ENCODE measurements around the gene GPS2. TPM values are rescaled to one million over a fixed set of nuclear protein-coding genes. Genes with fewer than 3 reads are reported as not detected.

Gene GPS2
- total and polyA plus RNA-seq, 2 of the 4 experiments (the other 2 are of a cell fraction): 36.2 to 50.9 TPM

GRCh38 chr17:7262935-7263800 lies 52.0 kb downstream of the GPS2 start:
- dilution Hi-C loops (cut with HindIII; ENCODE audit: low sequenced_read_pairs, unreplicated experiment) (no loop called here), intact Hi-C loops (cut with micrococcal nuclease) (no loop called here), in situ Hi-C loops (cut with MboI; ENCODE audit: low sequenced_read_pairs) (no loop called here)
- Histone ChIP-seq H2AK5ac (ENCODE audit: low read depth, low read length) (peak overlapping the region; percentile 81; the same call in 1 of the 2 replicates), H3K4me1 (ENCODE audit: control insufficient read depth, insufficient read depth, low read length) (peaks cover 11% of the 10 kb centered on the region), H3K36me3 (ENCODE audit: control insufficient read depth, insufficient read depth, low read length) (peaks cover 13% of the 10 kb centered on the region), H2BK15ac (ENCODE audit: low read depth, low read length) (peak overlapping the region; percentile 89; the same call in 2 of the 3 replicates), H3K4me2 (ENCODE audit: low read depth, low read length) (peak overlapping the region; percentile 28; the same call in 1 of the 2 replicates), H3K9me3 (ENCODE audit: control insufficient read depth, insufficient read depth, low read length) (no peaks in the 10 kb centered on the region), H3K14ac (replicated peaks; ENCODE audit: low read depth, low read length) (peak overlapping the region; percentile 96), H2AFZ (replicated peaks; ENCODE audit: low read length, poor library complexity) (peak overlapping the region; percentile 90), H3K4ac (ENCODE audit: low read depth, low read length) (peak overlapping the region; percentile 77), H2BK5ac (ENCODE audit: low read depth, low read length, poor library complexity, severe bottlenecking) (no peak overlapping the region), H3K27me3 (ENCODE audit: control insufficient read depth, insufficient read depth, low read length) (peaks cover 13% of the 10 kb centered on the region; the same call in 1 of the 2 replicates), H3K9me1 (ENCODE audit: insufficient read depth, low read length) (peaks cover 10% of the 10 kb centered on the region), H4K91ac (ENCODE audit: insufficient read depth, low read depth, low read length) (peak overlapping the region; percentile 79), H3K4me3 (ENCODE audit: insufficient read depth, low read depth, low read length) (no peak overlapping the region), H2BK20ac (ENCODE audit: low read depth, low read length) (peak overlapping the region; percentile 2), H4K8ac (ENCODE audit: low read depth in 2 of 2, low read length in 2 of 2) (peak overlapping the region; percentile 78 to 98; a peak in 3 of 4 replicates), H3K9ac (ENCODE audit: low read depth, low read length) (no peak overlapping the region), H2BK120ac (ENCODE audit: low read depth, low read length) (peak overlapping the region; percentile 88), H2AK9ac (replicated peaks; ENCODE audit: low read depth, low read length, poor library complexity) (peak overlapping the region; percentile 86), H4K5ac (ENCODE audit: low read depth, low read length) (peak overlapping the region; percentile 86), H3K56ac (ENCODE audit: extremely low read depth, insufficient read depth, low read length) (no peak overlapping the region; the same call in 1 of the 2 replicates), H3K27ac (ENCODE audit: insufficient read depth, low read length) (no peak overlapping the region), H4K20me1 (ENCODE audit: insufficient read depth, low read length) (no peaks in the 10 kb centered on the region), H3K23ac (ENCODE audit: low read depth, low read length) (peak overlapping the region; percentile 91; the same call in 1 of the 2 replicates), H3K18ac (ENCODE audit: low read depth, low read length) (0 out of 2 replicates have a peak overlapping the region, but pooled peaks have one; percentile 9), H3K79me1 (ENCODE audit: low read depth in 1 of 2, low read length in 2 of 2) (no peaks in the 10 kb centered on the region)
- WGBS, 2 experiments (ENCODE audit: extremely low coverage in 2 of 2, insufficient read length in 1 of 2): 8% methylated on average over 8 of the region's 26 CpGs; no CpG with 5 or more reads in 1 of the 2 experiments
- ATAC-seq (ENCODE audit: low read depth): no peak
- no TSS peak for BruUV-seq (replicated peaks)
- DNase-seq: no peak
- CTCF ChIA-PET: interaction anchor here (1.6 kb wide), 1 partner anchor 33 kb away, joined by 7 read pairs; no protein-coding TSS in a partner anchor
- POLR2A ChIA-PET (ENCODE audit: unreplicated experiment): interaction anchor here (0.6 kb wide), 1 partner anchor 9 kb away, joined by 9 read pairs; no protein-coding TSS in a partner anchor
- TF ChIP-seq RCOR1 (IDR thresholded peaks at IDR 0.05; ENCODE audit: insufficient replicate concordance, low read length) (no peak), MAZ (IDR thresholded peaks at IDR 0.05; ENCODE audit: borderline replicate concordance, low read depth, low read length) (no peak), NFE2L2 (IDR thresholded peaks at IDR 0.05; ENCODE audit: low read depth, low read length) (no peak), CEBPB (IDR thresholded peaks at IDR 0.05; ENCODE audit: low read depth, low read length) (no peak), FOS (IDR thresholded peaks at IDR 0.05; ENCODE audit: low read depth, low read length) (no peak), RFX5 (IDR thresholded peaks at IDR 0.05; ENCODE audit: low read depth, low read length) (no peak), ELK1 (IDR thresholded peaks at IDR 0.05; ENCODE audit: borderline replicate concordance, low read depth, low read length) (no peak), BHLHE40 (IDR thresholded peaks at IDR 0.05; ENCODE audit: low read depth, low read length) (no peak), POLR2A (IDR thresholded peaks at IDR 0.05; ENCODE audit: low read depth, low read length) (no peak), CHD1 (IDR thresholded peaks at IDR 0.05; ENCODE audit: low read depth, low read length) (no peak), MXI1 (IDR thresholded peaks at IDR 0.05; ENCODE audit: borderline replicate concordance, low read depth, low read length) (no peak), CTCF (conservative IDR thresholded peaks at IDR 0.05; ENCODE audit: low read depth, low read length) (no peak), MAFK (IDR thresholded peaks at IDR 0.05; ENCODE audit: low read depth, low read length) (no peak)

All from IMR-90 (cell line).